ENCODE data around the gene CARNS1. TPM values are rescaled to one million over a fixed set of nuclear protein-coding genes. Genes with fewer than 3 reads are reported as not detected.

The CARNS1 gene
- total and polyA plus RNA-seq, 2 experiments from 2014 or later = 0.38 to 0.43 TPM

DNA sequence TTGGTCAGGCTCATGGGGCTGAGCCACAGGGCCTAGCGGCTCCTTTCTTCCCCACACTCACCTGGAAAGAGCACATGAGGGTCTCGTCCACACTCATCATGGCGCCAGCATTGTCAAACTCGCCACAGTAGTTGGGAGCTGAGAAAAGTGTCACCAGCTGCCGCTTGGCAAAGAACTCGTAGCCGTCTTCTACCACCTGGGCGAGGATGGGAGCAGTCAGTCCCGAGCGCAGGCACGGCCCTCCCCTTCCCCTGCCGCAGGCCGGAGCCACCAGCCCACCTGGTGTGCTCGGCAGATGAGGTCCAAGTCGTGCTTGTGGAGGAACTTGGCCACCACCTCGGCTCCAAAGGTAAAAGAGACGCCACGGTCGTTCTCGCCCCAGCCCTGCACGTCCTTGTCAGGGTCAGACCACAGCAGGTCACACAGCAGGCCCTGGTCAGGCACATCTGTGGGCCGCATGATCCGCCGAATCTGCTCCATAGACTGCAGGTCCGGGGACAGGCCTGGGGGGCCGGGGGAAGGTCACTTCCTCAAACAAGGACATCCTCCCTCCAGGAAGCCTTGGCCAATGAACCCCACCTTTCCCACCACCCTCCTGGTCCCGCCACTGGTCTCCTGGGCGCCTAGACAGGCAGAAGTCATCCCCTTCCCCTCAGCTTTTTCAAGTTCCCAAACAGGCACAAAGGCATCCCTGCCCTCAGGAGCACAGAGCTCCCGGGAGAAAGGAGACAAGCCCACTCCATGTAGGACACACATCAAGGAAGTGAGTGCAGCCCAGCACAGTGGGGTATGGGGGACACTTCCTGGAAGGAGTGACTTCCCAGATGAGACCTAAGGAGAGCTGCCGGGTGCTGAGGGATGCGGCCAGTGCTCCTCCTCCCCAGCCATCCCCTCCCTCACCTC, 16.6 kb upstream of the CARNS1 start:
- peaks cover 7% of the 10 kb centered on the region; the same call in 1 of the 2 replicates for H3K36me3 ChIP-seq (ENCODE audit: low read depth)
- 79 to 81% methylated on average over 31 of the region's 31 CpGs for WGBS, 2 experiments (ENCODE audit: low coverage in 1 of 2, low lambda C conversion rate in 2 of 2, missing lambda C conversion rate in 2 of 2)

GRCh38 chr11:67400251-67400941, 15.1 kb upstream of the CARNS1 start:
- Histone ChIP-seq H3K9me3 (ENCODE audit: low read depth) (no peaks in the 10 kb centered on the region), H3F3A (ENCODE audit: insufficient read depth) (no peaks in the 10 kb centered on the region), H2AFZ (no peak overlapping the region), H3K4me2 (ENCODE audit: unreplicated experiment) (peak overlapping the region; percentile 97), H3K9me2 (ENCODE audit: insufficient read depth) (no peaks in the 10 kb centered on the region), H3K79me2 (ENCODE audit: insufficient read depth) (peaks cover 24% of the 10 kb centered on the region), H3K36me3 (ENCODE audit: low read depth) (peaks cover 7% of the 10 kb centered on the region; the same call in 1 of the 2 replicates), H4K20me1 (ENCODE audit: insufficient read depth) (no peaks in the 10 kb centered on the region), H3K27ac (peak overlapping the region; percentile 81; the same call in 1 of the 2 replicates), H3K27me3 (replicated peaks; ENCODE audit: insufficient read depth) (no peaks in the 10 kb centered on the region), H3K9ac (peak overlapping the region; percentile 95), H3K4me1 (ENCODE audit: insufficient read depth) (peaks cover 8% of the 10 kb centered on the region), H3K4me3 (peak overlapping the region; percentile 91)
- in situ Hi-C loops (cut with MboI) = no loop called here
- TF ChIP-seq EZH2 (IDR thresholded peaks at IDR 0.05; ENCODE audit: insufficient read depth, poor library complexity, severe bottlenecking) = no peak
- no peak for TF ChIP-seq EZH2phosphoT487 (IDR thresholded peaks at IDR 0.05; ENCODE audit: insufficient read depth, low read depth)
- 12 to 14% methylated on average over 23 of the region's 23 CpGs for WGBS, 2 experiments (ENCODE audit: low coverage in 1 of 2, low lambda C conversion rate in 2 of 2, missing lambda C conversion rate in 2 of 2)
- DNase-seq = peak; percentile 52

More for the DNA sequence above, 16.6 kb upstream of the CARNS1 start:
- Histone ChIP-seq H3K79me2 (ENCODE audit: insufficient read depth) (peaks cover 24% of the 10 kb centered on the region), H3K9me3 (ENCODE audit: low read depth) (no peaks in the 10 kb centered on the region), H3K4me3 (no peak overlapping the region; the same call in 1 of the 2 replicates), H3K4me2 (ENCODE audit: unreplicated experiment) (peak overlapping the region; percentile 97), H3K4me1 (ENCODE audit: insufficient read depth) (peaks cover 8% of the 10 kb centered on the region), H3K27me3 (replicated peaks; ENCODE audit: insufficient read depth) (no peaks in the 10 kb centered on the region), H4K20me1 (ENCODE audit: insufficient read depth) (no peaks in the 10 kb centered on the region), H3K27ac (no peak overlapping the region), H3F3A (ENCODE audit: insufficient read depth) (no peaks in the 10 kb centered on the region), H3K9ac (no peak overlapping the region), H2AFZ (no peak overlapping the region), H3K9me2 (ENCODE audit: insufficient read depth) (no peaks in the 10 kb centered on the region)
- no peak for DNase-seq
- no peak for TF ChIP-seq EZH2phosphoT487 (IDR thresholded peaks at IDR 0.05; ENCODE audit: insufficient read depth, low read depth)
- TF ChIP-seq EZH2 (IDR thresholded peaks at IDR 0.05; ENCODE audit: insufficient read depth, poor library complexity, severe bottlenecking) = no peak
- in situ Hi-C loops (cut with MboI) = no loop called here

GRCh38 chr11:67400942-67401494, 14.5 kb upstream of the CARNS1 start:
- Histone ChIP-seq H3K79me2 (ENCODE audit: insufficient read depth) (peaks cover 24% of the 10 kb centered on the region), H3K4me1 (ENCODE audit: insufficient read depth) (peaks cover 8% of the 10 kb centered on the region), H3K27ac (peak overlapping the region; percentile 81), H3F3A (ENCODE audit: insufficient read depth) (no peaks in the 10 kb centered on the region), H3K9me3 (ENCODE audit: low read depth) (no peaks in the 10 kb centered on the region), H3K9ac (peak overlapping the region; percentile 95), H2AFZ (peak overlapping the region; percentile 24; the same call in 1 of the 2 replicates), H3K27me3 (replicated peaks; ENCODE audit: insufficient read depth) (no peaks in the 10 kb centered on the region), H3K9me2 (ENCODE audit: insufficient read depth) (no peaks in the 10 kb centered on the region), H3K4me3 (peak overlapping the region; percentile 91), H4K20me1 (ENCODE audit: insufficient read depth) (no peaks in the 10 kb centered on the region), H3K36me3 (ENCODE audit: low read depth) (peaks cover 7% of the 10 kb centered on the region; the same call in 1 of the 2 replicates), H3K4me2 (ENCODE audit: unreplicated experiment) (peak overlapping the region; percentile 97)
- WGBS, 2 experiments (ENCODE audit: low coverage in 1 of 2, low lambda C conversion rate in 2 of 2, missing lambda C conversion rate in 2 of 2) = 7 to 8% methylated on average over 20 to 23 of the region's 27 CpGs
- TF ChIP-seq EZH2phosphoT487 (IDR thresholded peaks at IDR 0.05; ENCODE audit: insufficient read depth, low read depth) (no peak), EZH2 (IDR thresholded peaks at IDR 0.05; ENCODE audit: insufficient read depth, poor library complexity, severe bottlenecking) (no peak)
- in situ Hi-C loops (cut with MboI) = no loop called here
- DNase-seq = peak; percentile 55
